NOMO-1 treated with dmso at 0.1 percent for 144 hours (cell line): Measurements from ENCODE around the gene CRY1.
"Not testable (repeated sequence)": the region's sequence is repeated elsewhere in the genome, so short reads cannot be mapped to it uniquely, and the experiment has no call there.

Experiments
- DNase-seq: peaks from one replicate; lab custom pipeline; 2025; ENCODE audit not compliant: unreplicated experiment; lab: John Stamatoyannopoulos, UW

Gene CRY1

GRCh38 chr12:107108995-107109508 lies 15.7 kb upstream of the CRY1 start:
- peak; percentile 43 for DNase-seq

GRCh38 chr12:107108366-107108765 lies 15.0 kb upstream of the CRY1 start:
- DNase-seq = not testable (repeated sequence)

- DNase-seq = no peak
Measured at GRCh38 chr12:107107381-107107780, 14.0 kb upstream of the CRY1 start.

GRCh38 chr12:107106241-107107025 lies 13.1 kb upstream of the CRY1 start:
- no peak for DNase-seq

- DNase-seq = no peak
Measured at GRCh38 chr12:107105410-107105703, 12.0 kb upstream of the CRY1 start.

GRCh38 chr12:107103516-107103915 lies 10.2 kb upstream of the CRY1 start:
- no peak for DNase-seq

- no peak for DNase-seq
Measured at GRCh38 chr12:107103097-107103496, 9.7 kb upstream of the CRY1 start.

GRCh38 chr12:107102294-107102693 lies 8.9 kb upstream of the CRY1 start:
- DNase-seq = no peak

GRCh38 chr12:107101651-107102050 lies 8.3 kb upstream of the CRY1 start:
- no peak for DNase-seq

GRCh38 chr12:107099917-107100316 lies 6.6 kb upstream of the CRY1 start:
- DNase-seq = no peak

GRCh38 chr12:107096571-107096970 lies 3.2 kb upstream of the CRY1 start:
- no peak for DNase-seq

- DNase-seq = no peak
Measured at GRCh38 chr12:107094183-107094448, 767 bp upstream of the CRY1 start.

GRCh38 chr12:107092669-107093416 lies 506 bp downstream of the CRY1 start:
- no peak for DNase-seq

- peak; percentile 57 for DNase-seq
Measured at GRCh38 chr12:107091989-107092641, 1.2 kb downstream of the CRY1 start.

- no peak for DNase-seq
Measured at GRCh38 chr12:107091381-107091780, 2.0 kb downstream of the CRY1 start.

- DNase-seq = no peak
Measured at GRCh38 chr12:107090711-107091110, 2.6 kb downstream of the CRY1 start.

- DNase-seq = no peak
Measured at GRCh38 chr12:107088912-107089311, 4.4 kb downstream of the CRY1 start.

GRCh38 chr12:107086314-107086713 lies 7.0 kb downstream of the CRY1 start:
- DNase-seq = no peak

- no peak for DNase-seq
Measured at GRCh38 chr12:107081778-107082177, 11.6 kb downstream of the CRY1 start.

- DNase-seq = no peak
Measured at GRCh38 chr12:107080299-107080698, 13.1 kb downstream of the CRY1 start.

- DNase-seq = no peak
Measured at GRCh38 chr12:107079172-107080011, 14.0 kb downstream of the CRY1 start.
